ES-I3 (cell line): ENCODE results near the gene APLP2.
A peak's percentile ranks its signal among the peaks of the same experiment; 100 is the strongest.

Source experiments
- H3K36me3 ChIP-seq: 2 replicates; pipeline ENCODE4 v1.6.1; 2013; ENCODE audit warnings: mild to moderate bottlenecking, low read length, control low read depth, moderate library complexity; ENCODE audit not compliant: insufficient read depth
- H3K4me1 ChIP-seq: 2 replicates; pipeline ENCODE4 v1.6.1; 2013; ENCODE audit warnings: mild to moderate bottlenecking, control low read depth, low read length; ENCODE audit not compliant: insufficient read depth
- H3K9ac ChIP-seq: 2 replicates; pipeline ENCODE4 v1.6.1; 2013; ENCODE audit warnings: low read depth, mild to moderate bottlenecking, low read length, moderate library complexity
- H3K9me3 ChIP-seq: 2 replicates; pipeline ENCODE4 v1.6.1; 2013; ENCODE audit warnings: mild to moderate bottlenecking, low read length, moderate library complexity; ENCODE audit not compliant: control insufficient read depth, insufficient read depth

APLP2 gene

DNA sequence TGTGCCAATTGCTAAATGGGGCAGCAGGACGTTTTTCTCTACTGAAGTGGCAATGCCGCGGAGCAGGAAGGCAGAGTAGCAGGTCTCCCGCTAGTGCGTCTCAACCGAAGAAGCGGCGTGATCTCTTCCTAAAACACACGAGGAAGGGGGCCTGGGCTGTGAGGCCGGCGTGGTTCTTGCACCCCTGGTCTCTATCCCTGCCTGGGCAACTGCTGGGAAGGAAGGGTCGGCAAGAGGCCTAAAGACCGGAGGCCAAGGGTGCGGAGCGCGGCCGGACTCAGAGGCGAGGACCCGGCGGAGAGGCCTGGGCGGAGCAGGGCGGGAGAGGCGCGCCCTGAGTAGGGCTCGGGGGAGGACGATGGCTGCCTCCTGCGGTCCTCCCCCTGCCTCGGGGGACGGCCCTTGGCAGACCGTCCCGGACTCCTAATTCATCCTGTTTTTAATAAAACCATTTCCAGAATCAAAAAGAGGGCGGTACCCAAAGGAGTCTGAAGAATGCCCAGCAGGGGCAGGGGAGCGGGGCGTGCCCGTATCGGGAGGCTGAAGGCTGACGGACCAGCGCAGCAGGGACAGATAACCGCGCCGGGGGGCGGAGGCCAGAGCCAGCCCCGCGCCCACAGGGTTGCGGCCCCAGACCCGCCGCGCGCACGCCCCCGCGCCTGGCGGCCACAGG lies 572 bp upstream of the APLP2 start:
- H3K4me1 ChIP-seq: peaks cover 5% of the 10 kb centered on the region
- peak overlapping the region; percentile 87 for H3K9ac ChIP-seq
- H3K9me3 ChIP-seq: no peaks in the 10 kb centered on the region
- H3K36me3 ChIP-seq: no peaks in the 10 kb centered on the region

DNA sequence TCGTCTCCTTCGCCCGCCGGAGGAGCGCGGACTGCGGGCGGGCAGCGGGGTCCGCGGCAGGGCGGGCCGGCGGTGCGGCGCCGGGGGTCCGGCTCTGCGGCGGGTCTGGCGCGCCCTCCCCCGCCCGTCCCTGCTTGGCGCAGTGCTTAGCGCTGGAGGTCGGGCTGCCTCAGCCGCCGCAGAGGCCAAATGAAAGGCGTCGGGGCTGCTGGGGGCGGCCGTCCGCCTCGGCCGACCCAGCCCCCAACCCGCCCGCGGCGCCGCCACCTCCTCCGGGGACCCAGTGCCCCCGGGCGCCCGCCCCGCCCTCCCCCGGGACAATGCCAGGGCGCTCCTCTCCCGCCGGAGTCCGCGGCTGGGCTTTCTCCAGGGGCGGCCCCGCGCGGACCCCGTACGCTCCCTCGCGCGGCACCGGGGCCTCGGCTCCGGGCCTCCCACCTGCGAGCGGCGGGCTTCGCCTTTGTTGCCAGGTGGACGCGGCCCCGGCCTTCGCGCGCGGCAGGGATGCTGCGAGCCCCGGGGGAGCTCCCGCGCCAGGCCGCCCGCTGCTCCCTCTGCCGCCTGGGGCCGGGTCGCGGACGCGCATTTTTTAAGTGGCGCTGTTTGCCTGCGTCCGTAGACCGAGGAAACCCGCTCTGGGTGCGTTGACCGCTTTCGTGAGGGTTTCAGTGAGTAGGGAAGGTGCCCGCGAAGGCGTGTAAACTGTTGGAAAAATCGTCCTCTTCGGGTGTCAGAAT lies 583 bp downstream of the APLP2 start:
- H3K4me1 ChIP-seq: peaks cover 5% of the 10 kb centered on the region; the same call in 1 of the 2 replicates

DNA sequence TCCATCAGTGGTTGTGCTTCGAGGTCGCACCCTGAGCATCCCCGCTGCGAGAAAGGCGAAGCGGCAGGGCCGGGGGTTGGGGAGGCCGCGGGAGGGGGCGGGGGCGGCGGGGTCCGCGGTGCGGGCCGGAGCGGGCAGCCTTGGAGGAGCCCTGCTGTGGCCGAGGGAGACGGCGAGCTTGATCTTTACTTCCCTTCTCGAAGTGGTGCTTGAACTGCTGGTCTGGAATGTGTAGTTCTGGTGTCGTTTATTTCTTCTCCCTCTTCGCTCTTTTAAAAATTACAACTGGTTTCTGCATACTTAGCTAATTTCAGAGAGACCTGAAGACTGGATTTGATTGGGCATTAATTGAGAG lies 1.1 kb downstream of the APLP2 start:
- H3K9ac ChIP-seq: peak overlapping the region; percentile 95
- H3K4me1 ChIP-seq: peaks cover 5% of the 10 kb centered on the region; the same call in 1 of the 2 replicates
- H3K9me3 ChIP-seq: no peaks in the 10 kb centered on the region
- no peaks in the 10 kb centered on the region for H3K36me3 ChIP-seq

More for the DNA sequence above, 583 bp downstream of the APLP2 start:
- no peaks in the 10 kb centered on the region for H3K36me3 ChIP-seq
- no peaks in the 10 kb centered on the region for H3K9me3 ChIP-seq
- H3K9ac ChIP-seq: peak overlapping the region; percentile 95

DNA sequence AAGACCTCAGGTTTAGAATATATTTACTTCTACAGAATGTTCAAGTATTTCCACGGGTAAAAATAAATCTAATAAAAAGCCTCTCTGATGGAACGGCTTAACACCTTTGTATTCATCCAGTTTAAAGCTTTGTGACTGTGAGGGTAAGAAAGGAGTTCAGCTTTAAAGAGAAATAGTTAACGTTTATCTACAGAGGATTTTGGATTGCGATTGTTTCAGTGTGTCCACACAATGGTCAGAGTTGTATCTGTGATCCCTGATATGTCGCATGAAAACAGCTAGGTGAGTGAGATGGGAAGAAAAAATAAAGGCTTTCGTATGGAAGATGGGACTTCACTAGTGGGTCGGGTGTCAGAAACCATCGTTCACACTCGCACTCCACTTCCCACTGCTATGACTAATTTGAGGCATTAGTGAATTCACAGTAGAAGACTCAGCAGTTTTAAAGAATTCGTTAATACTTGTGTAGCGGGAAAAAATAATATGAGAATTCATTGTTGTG lies 1.6 kb downstream of the APLP2 start:
- Histone ChIP-seq H3K9me3 (no peaks in the 10 kb centered on the region), H3K4me1 (peaks cover 5% of the 10 kb centered on the region; the same call in 1 of the 2 replicates), H3K9ac (peak overlapping the region; percentile 95), H3K36me3 (no peaks in the 10 kb centered on the region)

DNA sequence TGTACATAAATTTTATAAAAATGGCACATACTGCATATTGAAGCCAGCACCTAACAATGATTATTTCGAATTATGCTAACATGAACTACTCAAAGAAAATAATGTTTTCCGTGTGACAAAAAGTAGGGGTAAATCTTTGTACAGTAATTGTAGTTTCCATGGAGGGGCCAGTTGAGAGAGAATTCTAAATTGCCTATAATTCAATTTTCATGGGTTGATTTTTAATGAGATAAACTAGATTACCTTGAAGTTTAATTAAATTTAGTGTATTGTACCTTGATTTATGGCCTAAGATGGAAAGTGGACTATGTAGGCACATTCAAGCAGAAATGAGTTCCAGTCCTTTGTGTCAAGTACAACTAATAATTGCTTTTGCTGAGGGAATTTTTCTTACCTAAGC lies 5.0 kb downstream of the APLP2 start:
- H3K9me3 ChIP-seq: no peaks in the 10 kb centered on the region
- H3K4me1 ChIP-seq: peaks cover 16% of the 10 kb centered on the region; the same call in 1 of the 2 replicates
- H3K36me3 ChIP-seq: no peaks in the 10 kb centered on the region
- H3K9ac ChIP-seq: no peak overlapping the region

DNA sequence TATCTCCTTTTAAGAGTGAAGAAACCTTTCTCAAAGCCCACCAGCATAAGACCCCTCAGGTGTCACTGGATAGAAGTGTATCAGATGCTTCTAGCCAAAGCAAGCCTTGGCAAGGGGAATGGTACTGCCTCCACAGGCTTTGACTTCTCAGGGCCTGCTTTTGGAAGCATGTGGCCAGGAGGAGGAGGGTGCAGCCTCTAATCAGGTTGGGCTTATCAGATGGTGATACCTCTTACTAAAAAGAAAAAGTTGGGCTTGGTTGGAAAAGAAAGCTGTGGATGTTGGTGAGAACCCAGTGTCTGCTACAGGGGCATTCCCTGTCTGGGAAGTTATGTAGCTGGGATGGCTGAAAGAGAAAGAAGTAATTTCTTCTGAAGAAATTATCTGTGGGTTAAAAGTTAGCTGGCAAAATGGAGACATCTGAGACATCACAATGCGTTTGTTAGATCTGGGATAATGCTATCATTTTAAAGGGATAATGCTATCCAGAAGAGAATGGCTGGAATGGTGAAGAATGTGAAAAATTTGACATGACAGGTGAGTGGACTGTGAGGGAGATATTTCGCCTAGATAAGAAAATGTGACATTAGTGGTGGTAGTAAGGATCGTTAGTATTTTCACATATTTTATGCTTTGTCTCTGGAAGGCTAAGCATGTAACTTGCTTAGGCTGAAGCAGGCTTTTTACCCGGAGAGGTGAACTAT lies 7.2 kb downstream of the APLP2 start:
- peaks cover 15% of the 10 kb centered on the region; the same call in 1 of the 2 replicates for H3K4me1 ChIP-seq
- H3K36me3 ChIP-seq: no peaks in the 10 kb centered on the region
- no peak overlapping the region for H3K9ac ChIP-seq
- no peaks in the 10 kb centered on the region for H3K9me3 ChIP-seq

DNA sequence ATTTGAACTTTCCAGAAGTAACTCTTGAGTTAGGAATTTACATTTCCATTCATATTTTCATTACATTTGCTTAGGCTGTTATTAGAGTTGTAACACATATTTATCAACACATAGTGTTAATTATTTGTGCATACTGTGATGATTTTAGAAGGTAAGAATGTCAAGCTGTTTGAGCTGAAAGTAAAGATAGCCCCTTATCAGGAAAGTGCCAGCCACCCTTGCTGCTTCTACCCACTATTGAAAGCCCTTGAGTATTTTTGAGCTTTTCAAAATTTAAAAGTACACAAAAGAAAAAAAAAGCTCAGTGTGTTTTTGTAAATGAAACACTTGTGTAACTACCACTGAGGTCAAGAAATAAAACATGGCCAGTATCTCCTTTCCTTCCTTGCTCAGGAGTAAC lies 8.0 kb downstream of the APLP2 start:
- Histone ChIP-seq H3K9me3 (no peaks in the 10 kb centered on the region), H3K4me1 (peaks cover 10% of the 10 kb centered on the region; the same call in 1 of the 2 replicates), H3K9ac (no peak overlapping the region), H3K36me3 (no peaks in the 10 kb centered on the region)

DNA sequence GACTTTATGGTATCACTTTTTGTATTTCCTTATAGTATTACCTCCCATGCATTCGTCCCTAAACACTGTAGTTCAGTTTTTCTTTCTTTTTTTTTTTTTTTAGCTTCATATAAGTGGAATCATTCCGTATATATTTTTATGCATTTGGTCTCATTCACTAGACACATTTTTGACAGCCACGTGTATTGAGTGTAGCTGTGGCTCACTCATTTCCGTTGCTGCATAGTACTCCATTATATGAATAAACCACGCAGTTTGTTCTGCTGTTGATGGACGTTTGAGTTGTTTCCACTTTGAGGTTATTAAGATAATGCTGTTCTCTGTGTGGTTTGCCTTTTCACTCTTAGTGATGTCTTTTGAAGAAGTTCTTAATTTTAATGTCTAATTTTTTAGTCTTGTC lies 8.4 kb downstream of the APLP2 start:
- H3K9ac ChIP-seq: no peak overlapping the region
- peaks cover 10% of the 10 kb centered on the region; the same call in 1 of the 2 replicates for H3K4me1 ChIP-seq
- H3K36me3 ChIP-seq: no peaks in the 10 kb centered on the region
- H3K9me3 ChIP-seq: no peaks in the 10 kb centered on the region

DNA sequence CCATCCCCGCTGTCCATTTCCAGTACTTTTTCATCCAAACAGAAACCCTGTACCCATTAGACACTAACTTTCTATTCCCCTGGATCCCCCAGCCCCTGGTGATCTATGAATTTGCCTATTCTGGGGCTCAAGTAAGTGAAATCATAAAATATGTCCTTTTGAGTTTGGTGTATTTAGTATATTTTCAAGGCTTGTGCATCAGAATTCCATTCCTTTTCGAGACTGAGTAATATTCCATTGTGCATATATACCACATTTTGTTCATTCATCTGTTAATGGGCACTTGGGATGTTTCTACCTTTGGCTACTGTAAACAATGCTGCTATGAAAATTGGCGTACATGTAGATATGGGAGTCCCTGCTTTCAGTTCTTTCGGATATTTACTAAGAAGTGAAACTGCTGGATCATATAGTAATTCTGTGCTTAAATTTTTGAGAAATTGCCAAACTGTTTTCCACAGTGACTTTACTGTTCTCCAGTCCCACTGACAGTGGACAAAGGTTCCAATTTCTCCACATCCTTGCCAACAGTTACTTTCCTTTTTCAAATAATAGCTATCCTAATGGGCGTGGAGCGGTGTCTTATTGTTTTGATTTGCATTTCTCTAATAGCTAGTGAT lies 16.1 kb downstream of the APLP2 start:
- H3K4me1 ChIP-seq: peaks cover 6% of the 10 kb centered on the region; the same call in 1 of the 2 replicates
- peaks cover 9% of the 10 kb centered on the region for H3K9me3 ChIP-seq
- H3K36me3 ChIP-seq: 0 out of 2 replicates have a peak, but pooled peaks cover 3% of the 10 kb centered on the region
- no peak overlapping the region for H3K9ac ChIP-seq

DNA sequence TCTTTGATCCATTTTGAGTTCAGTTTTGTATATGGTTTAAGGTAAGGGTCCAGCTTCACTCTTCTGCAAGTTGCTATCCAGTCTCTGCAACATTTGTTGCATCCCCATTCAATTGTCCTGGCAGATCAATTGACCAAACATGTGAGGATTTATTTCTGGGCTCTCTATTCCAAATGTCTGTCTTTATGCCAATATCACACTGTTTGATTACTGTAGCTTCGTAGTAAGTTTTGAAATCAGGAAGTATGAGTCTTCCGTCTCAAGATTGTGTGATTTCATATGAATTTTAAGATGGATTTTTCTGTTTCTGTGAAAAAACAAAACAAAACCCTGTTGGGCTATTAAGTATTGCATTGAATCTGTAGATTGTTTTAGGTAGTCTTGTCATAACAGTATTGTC lies 17.0 kb downstream of the APLP2 start:
- Histone ChIP-seq H3K4me1 (peaks cover 6% of the 10 kb centered on the region; the same call in 1 of the 2 replicates), H3K9me3 (peaks cover 9% of the 10 kb centered on the region), H3K36me3 (0 out of 2 replicates have a peak, but pooled peaks cover 3% of the 10 kb centered on the region), H3K9ac (no peak overlapping the region)

DNA sequence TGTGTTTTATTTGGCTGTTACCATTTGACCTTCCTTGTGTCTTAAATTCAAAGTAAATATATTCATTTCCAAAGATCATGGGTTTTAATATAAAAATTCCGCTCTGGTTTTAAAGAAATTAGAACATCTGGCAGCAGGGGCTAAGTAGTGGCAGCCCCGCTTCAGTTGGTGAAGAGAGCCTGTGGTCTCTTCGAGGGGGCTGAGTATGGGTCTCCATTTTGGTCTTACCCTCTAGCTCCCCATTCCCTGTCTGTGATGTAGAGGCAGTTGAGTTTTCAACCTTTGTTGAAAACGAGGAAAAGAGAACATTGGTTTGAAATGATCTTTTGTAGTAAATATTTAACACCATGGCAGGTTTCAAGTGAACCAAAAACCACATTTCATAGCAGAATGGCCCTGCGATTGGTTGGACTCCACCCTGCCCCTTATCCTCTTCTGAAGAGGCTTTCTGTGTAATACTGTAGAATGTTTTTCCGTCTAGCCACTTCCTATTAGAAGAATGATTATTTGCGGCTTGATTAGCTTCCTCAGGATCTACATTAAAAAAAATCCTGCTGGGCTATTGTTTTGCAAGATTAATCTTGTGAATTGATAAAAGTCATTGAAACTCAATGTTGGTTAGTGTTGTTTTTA lies 17.7 kb downstream of the APLP2 start:
- peaks cover 9% of the 10 kb centered on the region for H3K9me3 ChIP-seq
- H3K4me1 ChIP-seq: peaks cover 6% of the 10 kb centered on the region; the same call in 1 of the 2 replicates

DNA sequence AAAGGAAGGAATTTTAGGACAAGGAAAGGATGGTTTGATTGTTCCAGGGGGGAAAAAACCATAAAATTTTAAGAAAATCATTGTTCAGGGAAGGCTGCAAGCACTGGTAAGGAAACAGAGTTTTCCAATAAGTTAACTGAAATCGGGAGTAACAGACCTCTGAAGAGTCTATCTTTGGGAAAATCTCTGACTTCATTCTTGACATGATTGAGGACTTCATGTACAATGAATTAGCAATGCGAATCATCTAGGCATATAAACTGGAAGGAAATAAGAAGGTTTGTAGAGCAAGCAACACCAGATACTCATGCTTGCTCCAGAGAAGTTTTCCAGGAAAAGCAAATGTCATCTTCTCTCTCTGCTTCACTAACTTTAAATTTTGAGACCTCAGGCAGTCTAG lies 18.5 kb downstream of the APLP2 start:
- Histone ChIP-seq H3K9me3 (peaks cover 14% of the 10 kb centered on the region), H3K36me3 (0 out of 2 replicates have a peak, but pooled peaks cover 3% of the 10 kb centered on the region), H3K9ac (no peak overlapping the region), H3K4me1 (peaks cover 6% of the 10 kb centered on the region; the same call in 1 of the 2 replicates)

More for the DNA sequence above, 17.7 kb downstream of the APLP2 start:
- 0 out of 2 replicates have a peak, but pooled peaks cover 3% of the 10 kb centered on the region for H3K36me3 ChIP-seq
- H3K9ac ChIP-seq: no peak overlapping the region

DNA sequence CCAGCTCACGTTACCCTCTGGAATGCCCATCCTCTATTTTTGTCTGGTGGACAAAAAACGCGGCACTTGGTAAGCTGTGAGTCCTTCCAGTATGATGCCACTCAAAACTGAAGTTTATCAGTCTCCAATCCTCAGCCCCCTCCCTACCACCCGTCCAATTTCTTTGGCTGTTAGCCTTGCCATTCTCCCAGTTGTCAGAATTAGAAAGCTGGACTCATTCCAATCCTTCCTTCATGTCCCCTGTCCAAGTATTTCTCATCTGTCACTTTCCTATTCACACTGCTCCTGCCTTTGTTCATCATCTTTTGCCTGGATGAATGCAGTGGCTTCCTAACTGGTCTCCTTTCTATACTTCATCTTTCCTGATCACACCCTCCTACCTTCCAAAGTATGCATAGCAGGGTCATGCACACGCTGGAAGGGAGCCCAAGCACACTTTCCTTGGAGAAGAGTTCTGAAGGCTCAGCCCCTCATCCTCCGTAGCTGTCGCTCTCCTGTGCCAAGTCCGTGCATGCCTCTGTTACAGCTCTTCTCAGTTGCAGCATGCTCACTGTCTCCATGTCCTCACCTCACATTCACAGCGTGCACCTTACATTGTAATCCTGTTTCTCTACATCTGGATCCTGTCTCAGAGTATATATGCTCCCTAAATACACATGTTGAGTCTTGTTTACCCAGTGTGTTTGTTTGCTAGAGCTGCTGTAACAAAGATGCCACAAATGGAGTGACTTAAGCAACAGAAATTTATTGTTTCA lies 19.4 kb downstream of the APLP2 start:
- Histone ChIP-seq H3K9ac (no peak overlapping the region), H3K4me1 (peaks cover 6% of the 10 kb centered on the region; the same call in 1 of the 2 replicates), H3K9me3 (peaks cover 14% of the 10 kb centered on the region), H3K36me3 (0 out of 2 replicates have a peak, but pooled peaks cover 3% of the 10 kb centered on the region)
